GM21717 (cell line): ENCODE results near the gene PNPLA5.
"Not testable (repeated sequence)": the region's sequence is repeated elsewhere in the genome, so short reads cannot be mapped to it uniquely, and the experiment has no call there.

Experiments used
- ATAC-seq: cut with Tn5 transposase; IDR thresholded peaks from one replicate; pipeline ENCODE4 v1.9.1; 2021; ENCODE audit warnings: mild to moderate bottlenecking, moderate library complexity; ENCODE audit not compliant: unreplicated experiment

Gene PNPLA5

GRCh38 chr22:43903033-43903432, 11.2 kb upstream of the PNPLA5 start:
- not testable (repeated sequence) for ATAC-seq

- ATAC-seq = no peak
Observed at GRCh38 chr22:43901976-43902643, 10.3 kb upstream of the PNPLA5 start.

- ATAC-seq = no peak
Observed at GRCh38 chr22:43900206-43900605, 8.4 kb upstream of the PNPLA5 start.

GRCh38 chr22:43897751-43898261, 6.0 kb upstream of the PNPLA5 start:
- ATAC-seq = no peak

GRCh38 chr22:43895986-43896645, 4.3 kb upstream of the PNPLA5 start:
- ATAC-seq = no peak

GRCh38 chr22:43894122-43894521, 2.3 kb upstream of the PNPLA5 start:
- no peak for ATAC-seq

- no peak for ATAC-seq
Observed at GRCh38 chr22:43893266-43893665, 1.5 kb upstream of the PNPLA5 start.

- ATAC-seq = no peak
Observed at GRCh38 chr22:43892183-43892894, 526 bp upstream of the PNPLA5 start.

- ATAC-seq = no peak
Observed at GRCh38 chr22:43890901-43891331, 897 bp downstream of the PNPLA5 start.

GRCh38 chr22:43889860-43890253, 2.0 kb downstream of the PNPLA5 start:
- ATAC-seq = no peak

- no peak for ATAC-seq
Observed at GRCh38 chr22:43889201-43889859, 2.5 kb downstream of the PNPLA5 start.

GRCh38 chr22:43888740-43889139, 3.1 kb downstream of the PNPLA5 start:
- no peak for ATAC-seq

GRCh38 chr22:43887391-43887790, 4.4 kb downstream of the PNPLA5 start:
- ATAC-seq = no peak

- ATAC-seq = no peak
Observed at GRCh38 chr22:43886231-43886630, 5.6 kb downstream of the PNPLA5 start.

GRCh38 chr22:43885786-43886185, 6.0 kb downstream of the PNPLA5 start:
- no peak for ATAC-seq

- no peak for ATAC-seq
Observed at GRCh38 chr22:43885319-43885671, 6.5 kb downstream of the PNPLA5 start.

GRCh38 chr22:43884600-43885318, 7.1 kb downstream of the PNPLA5 start:
- no peak for ATAC-seq

GRCh38 chr22:43883719-43884415, 7.9 kb downstream of the PNPLA5 start:
- ATAC-seq = no peak

GRCh38 chr22:43883012-43883661, 8.7 kb downstream of the PNPLA5 start:
- no peak for ATAC-seq
